SK-N-SH treated with all-trans-retinoic acid at 6 μM for 48 hours (cell line): ENCODE results near the gene RAB31.

Experiments used
- CREB5 ChIP-seq: fragments of 250-450 bp; sonication (Bioruptor Pico); IDR thresholded peaks from 2 replicates; pipeline ENCODE4 v1.5.1; 2020; ENCODE audit warnings: low read depth, mild to moderate bottlenecking, moderate library complexity
- GLIS3 ChIP-seq: fragments of 250-450 bp; sonication (Bioruptor Pico); IDR thresholded peaks from 2 replicates; pipeline ENCODE4 v1.5.0; 2020; ENCODE audit warnings: mild to moderate bottlenecking, moderate library complexity
- ISL1 ChIP-seq: fragments of 250-450 bp; sonication (Bioruptor Pico); IDR thresholded peaks from 2 replicates; pipeline ENCODE4 v2.1.2; 2022; ENCODE audit warnings: mild to moderate bottlenecking, moderate library complexity
- PATZ1 ChIP-seq: fragments of 250-450 bp; sonication (Bioruptor Pico); IDR thresholded peaks from 2 replicates; pipeline ENCODE4 v1.8.0; 2020; ENCODE audit warnings: mild to moderate bottlenecking, moderate library complexity, borderline replicate concordance
- POU6F1 ChIP-seq: fragments of 250-450 bp; sonication (Bioruptor Pico); IDR thresholded peaks from 2 replicates; pipeline ENCODE4 v1.8.0; 2021; ENCODE audit warnings: low read depth, mild to moderate bottlenecking, moderate library complexity, borderline replicate concordance
- TCF4 ChIP-seq: fragments of 250-450 bp; sonication (Bioruptor Pico); IDR thresholded peaks from 2 replicates; pipeline ENCODE4 v1.8.0; 2021; ENCODE audit warnings: mild to moderate bottlenecking, moderate library complexity, borderline replicate concordance
- TSHZ2 ChIP-seq: fragments of 250-450 bp; sonication (Bioruptor Pico); IDR thresholded peaks from 2 replicates; pipeline ENCODE4 v1.5.0; 2020; ENCODE audit warnings: mild to moderate bottlenecking, moderate library complexity
- ZFP3 ChIP-seq: fragments of 250-450 bp; sonication (Bioruptor Pico); IDR thresholded peaks from 2 replicates; pipeline ENCODE4 v1.5.0; 2020; ENCODE audit warnings: mild to moderate bottlenecking, moderate library complexity
- ZFP30 ChIP-seq: fragments of 450-650 bp; formaldehyde crosslinking; IDR thresholded peaks from 2 replicates; pipeline ENCODE4 v1.5.0; 2022; ENCODE audit warnings: mild to moderate bottlenecking, moderate library complexity

GRCh38 chr18:9771261-9771976 lies 63.3 kb downstream of the RAB31 start:
- TF ChIP-seq POU6F1 (CRISPR knock-in tag) = no peak
- no peak for TF ChIP-seq CREB5 (CRISPR knock-in tag)
- TF ChIP-seq TSHZ2 (CRISPR knock-in tag) = no peak
- no peak for TF ChIP-seq GLIS3 (CRISPR knock-in tag)
- TF ChIP-seq ZFP30 (CRISPR knock-in tag) = no peak
- no peak for TF ChIP-seq ISL1
- no peak for TF ChIP-seq TCF4 (CRISPR knock-in tag)
- TF ChIP-seq ZFP3 = no peak
- TF ChIP-seq PATZ1 (CRISPR knock-in tag) = no peak
